Embryonic facial prominence (tissue), 1 donor: ENCODE data around the gene TAF6L.
"Not testable (repeated sequence)": the region's sequence is repeated elsewhere in the genome, so short reads cannot be mapped to it uniquely, and the experiment has no call there.

ENCODE experiments used
- DNase-seq: peaks from one replicate; pipeline ENCODE4 v3.0.0-alpha.2; 2016; ENCODE audit errors: extremely low spot score

TAF6L gene

DNA sequence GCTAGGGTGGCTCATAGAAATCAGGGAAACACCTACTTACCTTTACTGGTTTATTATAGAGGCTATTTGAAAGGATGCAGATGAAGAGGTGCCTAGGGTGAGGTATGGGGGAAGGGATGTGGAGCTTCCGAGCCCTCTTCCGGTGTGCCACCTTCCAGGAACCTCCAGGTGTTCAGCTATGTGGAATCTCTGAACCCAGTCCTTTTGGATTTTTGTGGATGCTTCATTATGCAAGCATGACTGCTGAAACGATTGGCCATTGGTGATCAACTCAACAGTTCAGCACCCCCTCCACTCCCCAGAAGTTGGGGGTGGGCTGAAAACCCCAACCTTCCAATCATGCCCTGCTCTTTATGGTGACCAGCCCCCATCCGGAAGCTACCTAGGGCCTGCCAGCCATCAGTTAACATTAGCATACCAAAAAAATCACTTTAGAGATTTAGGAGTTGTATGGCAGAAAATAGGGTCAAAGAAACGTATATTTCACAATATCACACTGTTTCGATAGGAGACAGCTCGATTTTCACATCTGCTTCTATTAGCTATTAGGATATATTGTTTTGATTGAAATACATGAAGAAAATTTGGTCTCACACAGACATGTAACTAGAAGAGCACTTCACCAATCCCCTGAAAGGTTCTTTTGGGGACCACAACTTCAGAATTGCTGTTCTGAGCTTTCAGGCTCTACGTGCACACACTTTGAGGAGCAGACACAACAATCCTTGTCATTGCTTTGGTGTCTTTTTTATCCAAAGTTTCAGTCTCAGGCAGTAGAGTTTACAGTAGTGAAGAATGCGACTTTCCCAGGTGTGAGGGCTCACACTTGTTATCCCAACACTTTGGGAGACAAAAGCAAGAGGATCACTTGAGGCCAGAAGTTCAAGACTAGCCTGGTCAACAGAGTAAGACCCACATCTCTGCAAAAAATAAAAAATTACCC is 13.1 kb upstream of the TAF6L start:
- DNase-seq: no peak

DNA sequence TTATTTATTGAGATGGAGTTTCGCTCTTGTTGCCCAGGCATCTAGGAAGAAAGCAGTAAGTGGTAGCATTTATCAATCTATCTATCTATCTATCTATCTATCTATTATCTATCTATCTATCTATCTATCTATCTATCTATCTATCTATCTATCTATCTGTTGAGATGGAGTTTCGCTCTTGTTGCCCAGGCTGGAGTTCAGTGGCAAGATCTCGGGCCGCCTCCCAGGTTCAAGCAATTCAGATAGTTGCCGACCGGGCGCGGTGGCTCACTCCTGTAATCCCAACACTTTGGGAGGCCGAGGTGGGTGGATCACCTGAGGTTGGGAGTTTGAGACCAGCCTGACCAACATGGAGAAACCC is 10.3 kb upstream of the TAF6L start:
- not testable (repeated sequence) for DNase-seq

DNA sequence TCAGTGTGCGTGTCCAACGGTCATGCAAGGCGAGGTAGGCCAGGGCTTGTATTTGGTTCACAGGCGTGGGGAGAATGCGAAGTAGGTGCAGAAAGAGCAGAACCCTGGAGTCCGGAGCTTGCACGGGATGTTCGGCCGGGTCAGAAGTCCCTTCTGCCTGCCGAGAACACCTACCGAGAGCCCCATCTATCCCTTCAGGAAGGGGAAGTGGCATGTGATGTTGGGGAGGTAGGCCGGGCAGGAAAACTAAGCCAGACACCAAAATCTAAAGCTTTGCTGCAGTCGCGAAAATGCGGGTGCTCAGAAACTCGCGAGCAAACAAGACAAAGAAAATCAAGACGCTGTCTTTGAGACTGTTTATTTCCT is 435 bp upstream of the TAF6L start:
- no peak for DNase-seq

DNA sequence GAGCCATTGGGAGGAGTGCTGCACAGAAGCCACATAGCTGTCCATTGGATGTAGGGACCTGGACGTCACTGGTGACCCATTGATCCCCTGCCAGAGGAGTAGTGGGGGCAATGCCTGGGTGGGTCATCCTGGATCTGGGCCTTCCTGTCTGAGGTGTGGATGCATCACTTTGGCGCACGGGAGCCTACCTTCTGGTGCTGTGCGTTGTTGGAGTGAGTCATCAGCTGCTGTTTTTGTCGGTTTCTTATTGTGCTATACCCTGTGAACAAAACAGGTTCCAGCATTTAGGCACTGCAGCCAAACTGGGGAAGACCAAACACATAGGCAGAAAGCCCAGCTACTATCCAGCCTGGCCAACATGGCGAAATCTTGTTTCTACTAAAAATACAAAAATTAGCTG is 3.2 kb downstream of the TAF6L start:
- DNase-seq: no peak

DNA sequence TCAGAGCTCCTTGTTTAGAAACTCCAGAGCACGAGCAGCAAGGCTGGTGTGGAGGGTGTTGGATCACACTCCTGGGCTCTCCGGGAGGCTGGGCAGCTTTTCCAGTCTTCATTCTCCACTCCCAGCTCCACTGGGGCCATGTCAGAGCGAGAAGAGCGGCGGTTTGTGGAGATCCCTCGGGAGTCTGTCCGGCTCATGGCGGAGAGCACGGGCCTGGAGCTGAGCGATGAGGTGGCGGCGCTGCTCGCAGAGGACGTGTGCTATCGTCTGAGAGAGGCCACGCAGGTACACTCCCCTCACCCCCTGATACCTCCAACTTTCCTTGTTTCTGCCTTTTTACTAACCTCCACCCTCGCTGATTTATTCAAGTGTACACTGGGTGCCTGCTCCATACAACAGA is 4.5 kb downstream of the TAF6L start:
- no peak for DNase-seq

DNA sequence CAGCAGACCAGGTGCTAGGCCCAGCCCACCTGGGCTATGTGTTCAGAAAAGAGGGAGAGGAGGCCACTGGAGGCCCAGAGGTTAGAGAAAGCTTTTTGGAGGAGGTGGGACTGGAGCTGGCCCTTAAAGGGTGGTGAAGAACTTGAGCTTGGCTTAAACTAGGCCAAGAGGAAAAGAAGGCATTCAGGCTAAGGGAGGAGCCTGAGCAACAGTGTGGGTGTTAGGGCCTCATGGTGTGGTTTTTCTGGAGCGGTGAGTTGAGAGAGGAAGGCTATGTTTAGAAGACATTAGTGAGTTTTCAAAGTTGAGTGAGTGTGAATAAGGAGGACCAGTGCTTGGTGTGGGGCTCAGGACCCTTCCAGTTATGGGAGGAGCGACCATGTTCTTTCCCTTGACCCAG is 6.2 kb downstream of the TAF6L start:
- DNase-seq: no peak

DNA sequence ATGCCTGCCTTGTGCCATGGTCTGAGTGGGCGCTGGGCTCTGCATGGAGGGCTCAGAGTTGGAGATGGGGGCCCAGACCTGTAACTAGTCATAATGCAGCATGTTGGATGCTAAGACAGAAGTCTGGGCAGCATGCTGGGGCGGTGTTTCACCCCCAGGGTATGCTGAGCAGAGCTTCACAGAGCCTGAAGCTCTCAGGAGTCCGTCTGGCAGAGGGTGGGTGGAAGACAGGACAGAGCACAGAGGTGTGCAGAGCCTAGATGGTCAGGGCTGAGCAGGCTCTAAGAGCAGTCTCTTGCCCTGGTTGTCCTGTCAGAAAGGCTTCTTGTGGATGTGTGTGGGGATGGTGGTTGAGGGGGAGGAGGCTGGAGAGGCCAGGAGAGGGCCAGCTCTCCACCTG is 7.2 kb downstream of the TAF6L start:
- DNase-seq: no peak

DNA sequence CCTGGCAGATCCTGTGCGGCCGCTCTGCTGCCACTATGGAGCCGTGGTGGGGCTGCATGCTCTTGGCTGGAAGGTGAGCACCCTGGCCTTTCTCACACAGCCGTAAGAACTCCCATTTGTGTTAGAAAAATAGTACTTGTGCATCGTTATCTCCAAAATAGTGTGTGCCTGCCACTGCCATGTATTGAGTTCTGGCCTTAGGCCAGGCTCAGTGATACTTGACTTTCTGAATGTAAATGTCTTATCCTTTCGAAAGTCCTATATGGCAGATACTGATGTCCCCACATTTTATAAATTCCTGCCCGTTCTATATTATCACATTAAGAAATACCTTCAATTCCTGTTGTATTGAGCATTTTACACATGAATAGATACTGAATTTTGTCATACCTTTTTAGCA is 11.6 kb downstream of the TAF6L start:
- DNase-seq: no peak

DNA sequence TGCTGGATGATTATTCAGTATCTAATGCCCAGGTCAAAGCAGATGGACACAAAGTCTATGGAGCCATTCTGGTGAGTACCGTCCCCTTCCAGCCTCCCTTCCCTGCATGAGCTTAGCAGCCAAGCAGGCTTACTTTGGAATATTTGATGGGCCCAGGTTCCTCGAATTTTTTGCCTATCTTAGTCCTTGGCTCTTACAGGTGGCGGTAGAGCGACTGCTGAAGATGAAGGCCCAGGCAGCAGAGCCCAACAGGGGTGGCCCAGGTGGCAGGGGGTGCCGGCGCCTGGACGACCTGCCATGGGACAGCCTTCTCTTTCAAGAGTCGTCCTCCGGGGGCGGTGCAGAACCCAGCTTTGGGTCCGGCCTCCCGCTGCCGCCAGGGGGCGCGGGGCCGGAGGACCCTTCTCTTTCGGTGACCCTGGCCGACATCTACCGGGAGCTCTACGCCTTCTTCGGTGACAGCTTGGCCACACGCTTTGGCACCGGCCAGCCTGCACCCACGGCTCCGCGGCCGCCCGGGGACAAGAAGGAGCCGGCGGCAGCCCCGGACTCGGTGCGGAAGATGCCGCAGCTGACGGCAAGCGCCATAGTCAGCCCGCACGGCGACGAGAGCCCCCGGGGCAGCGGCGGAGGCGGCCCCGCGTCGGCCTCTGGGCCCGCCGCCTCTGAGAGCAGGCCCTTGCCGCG is 15.3 kb downstream of the TAF6L start:
- peak; percentile 71 for DNase-seq

DNA sequence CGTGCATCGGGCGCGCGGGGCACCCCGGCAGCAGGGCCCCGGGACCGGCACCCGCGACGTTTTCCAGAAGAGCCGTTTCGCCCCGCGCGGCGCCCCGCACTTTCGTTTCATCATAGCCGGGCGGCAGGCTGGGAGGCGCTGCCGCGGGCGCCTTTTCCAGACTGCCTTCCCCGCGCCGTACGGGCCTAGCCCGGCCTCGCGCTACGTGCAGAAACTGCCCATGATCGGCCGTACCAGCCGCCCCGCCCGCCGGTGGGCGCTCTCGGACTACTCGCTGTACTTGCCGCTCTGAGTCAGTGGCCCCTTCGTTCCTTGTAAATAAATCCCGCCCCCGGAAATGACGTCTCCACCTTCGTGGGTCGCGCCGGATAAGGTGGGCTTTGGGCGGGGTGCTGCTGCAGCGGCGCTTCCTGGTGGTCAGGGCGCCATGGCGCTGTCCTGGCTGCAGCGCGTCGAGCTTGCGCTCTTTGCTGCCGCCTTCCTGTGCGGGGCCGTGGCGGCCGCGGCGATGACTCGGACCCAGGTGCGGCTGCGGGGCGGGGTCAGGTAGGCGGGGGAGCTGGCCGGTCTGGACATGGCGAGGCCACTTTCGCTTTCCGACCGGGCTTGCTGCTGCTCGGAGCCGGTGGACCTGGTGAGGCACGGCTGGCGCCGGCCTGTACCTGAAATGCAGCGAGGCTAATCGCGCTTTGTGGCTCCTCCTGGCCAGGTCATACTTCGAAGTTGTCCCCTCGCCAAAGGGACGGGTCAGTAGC is 16.0 kb downstream of the TAF6L start, which contains the start of gene TMEM179B:
TSS of gene TMEM179B (plus strand) at position 398 of the 755 bp plus-strand sequence. CDS start at position 428, 30 bp downstream.
- peak; percentile 97 for DNase-seq

DNA sequence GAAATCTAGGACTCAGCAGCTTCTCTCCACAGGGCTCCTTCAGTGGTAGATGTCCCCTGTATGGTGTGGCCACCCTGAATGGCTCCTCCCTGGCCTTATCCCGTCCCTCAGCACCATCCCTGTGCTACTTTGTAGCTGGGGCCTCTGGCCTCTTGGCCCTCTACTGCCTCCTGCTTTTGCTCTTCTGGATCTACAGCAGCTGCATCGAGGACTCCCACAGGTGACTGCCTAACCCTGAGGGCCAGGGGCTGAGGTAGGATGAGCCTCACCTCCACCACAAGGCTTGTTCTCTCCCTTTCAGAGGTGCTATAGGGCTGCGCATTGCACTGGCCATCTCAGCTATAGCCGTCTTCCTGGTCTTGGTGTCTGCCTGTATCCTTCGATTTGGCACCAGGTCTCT is 17.8 kb downstream of the TAF6L start:
- DNase-seq: no peak

DNA sequence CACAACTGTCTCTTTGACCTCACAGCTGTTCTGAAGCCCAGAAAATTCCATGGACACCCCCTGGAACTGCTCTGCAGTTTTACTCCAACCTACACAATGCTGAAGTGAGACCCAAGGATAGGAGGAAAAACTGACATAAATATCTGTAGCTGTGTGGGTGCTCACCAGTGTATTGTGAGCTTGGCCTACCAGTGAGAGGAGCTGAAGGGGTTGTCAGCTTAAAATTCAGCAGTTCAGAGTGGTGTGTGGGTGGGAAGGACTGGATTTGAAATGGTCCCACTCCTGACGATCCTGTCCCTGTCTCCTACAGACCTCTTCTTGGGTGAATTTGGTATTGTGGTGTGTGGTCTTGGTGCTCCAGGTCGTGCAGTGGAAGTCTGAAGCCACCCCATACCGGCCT is 18.4 kb downstream of the TAF6L start:
- no peak for DNase-seq

DNA sequence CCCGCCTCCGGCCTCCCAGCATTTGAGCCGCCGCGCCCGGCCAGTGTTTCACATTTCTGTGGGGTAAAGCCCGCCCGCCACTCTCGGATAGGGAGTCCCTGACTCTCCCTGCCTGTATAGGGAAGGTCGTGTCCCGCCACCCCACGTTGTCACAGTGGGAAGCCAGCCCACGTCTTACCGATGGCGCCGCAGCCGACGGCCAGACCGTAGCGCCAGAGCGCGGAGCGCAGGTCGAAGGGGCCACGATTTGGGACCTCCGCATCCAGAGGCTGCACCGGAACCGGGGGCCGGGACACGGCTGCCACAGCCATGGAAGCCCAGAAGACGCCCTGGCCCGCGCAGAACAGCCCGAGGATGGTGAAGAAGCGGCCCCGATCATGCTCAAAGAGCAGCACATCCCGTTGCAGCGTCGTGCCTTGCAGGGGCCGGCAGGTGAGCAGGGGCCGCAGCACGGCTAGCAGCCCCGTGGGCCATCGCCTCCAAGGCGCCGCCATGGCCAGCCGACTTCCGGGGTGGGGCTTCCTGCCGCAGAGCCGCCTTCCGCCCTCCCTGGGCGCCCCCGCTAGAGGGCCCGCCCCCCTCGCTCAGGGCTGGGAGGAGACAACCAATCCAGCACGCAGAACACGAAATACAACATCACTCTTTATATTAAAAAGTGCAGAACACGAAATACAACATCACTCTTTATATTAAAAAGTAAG is 20.5 kb downstream of the TAF6L start, which contains the start of gene TMEM223:
TSS of gene TMEM223 (minus strand) at position 506 of the 701 bp plus-strand sequence. CDS start at position 494, 12 bp downstream.
- peak; percentile 73 for DNase-seq

DNA sequence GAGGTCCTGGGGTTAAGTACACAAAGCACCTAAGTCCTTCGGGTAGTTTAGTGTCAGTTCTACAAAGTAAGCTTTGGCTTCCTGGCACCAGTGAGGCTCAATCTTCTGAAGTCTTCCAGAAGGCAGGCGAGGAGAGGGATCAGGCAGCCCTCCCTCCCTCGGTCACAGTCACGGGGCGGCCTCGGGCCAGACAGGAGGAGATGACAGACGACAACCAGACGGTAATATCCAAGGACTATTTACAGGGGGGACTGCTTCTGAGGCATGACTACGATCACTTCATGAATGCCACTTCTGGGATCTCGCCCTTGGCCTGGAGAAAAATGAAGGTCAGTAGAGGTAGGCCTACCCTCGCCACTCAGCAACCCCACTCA is 21.0 kb downstream of the TAF6L start:
- DNase-seq: no peak

DNA sequence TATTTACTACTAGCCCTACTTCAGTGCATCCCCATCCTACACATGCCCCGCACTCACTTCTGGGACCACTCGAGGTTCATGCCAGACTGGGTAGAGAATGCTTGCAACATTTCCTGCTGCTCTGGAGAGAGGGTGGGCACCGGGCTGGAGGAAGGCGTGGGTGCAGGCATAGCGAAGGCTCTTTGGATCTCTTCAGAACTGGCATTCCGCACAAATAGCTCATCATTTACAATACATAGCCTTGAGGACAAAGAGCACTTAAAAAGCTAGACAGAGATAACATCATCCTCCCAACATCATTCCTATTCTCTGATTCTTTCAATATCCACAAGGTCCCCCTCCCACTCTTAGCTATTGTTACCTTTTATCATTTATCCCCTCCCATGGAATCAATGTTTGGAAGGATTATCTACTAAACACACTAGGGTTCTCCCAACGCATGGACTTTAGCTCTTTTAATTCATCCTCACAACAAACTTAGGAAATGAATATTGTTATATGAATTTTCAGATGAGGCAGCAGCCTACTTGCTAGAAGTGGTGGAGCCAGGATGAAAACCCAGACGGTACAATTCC is 23.1 kb downstream of the TAF6L start:
- DNase-seq: no peak

DNA sequence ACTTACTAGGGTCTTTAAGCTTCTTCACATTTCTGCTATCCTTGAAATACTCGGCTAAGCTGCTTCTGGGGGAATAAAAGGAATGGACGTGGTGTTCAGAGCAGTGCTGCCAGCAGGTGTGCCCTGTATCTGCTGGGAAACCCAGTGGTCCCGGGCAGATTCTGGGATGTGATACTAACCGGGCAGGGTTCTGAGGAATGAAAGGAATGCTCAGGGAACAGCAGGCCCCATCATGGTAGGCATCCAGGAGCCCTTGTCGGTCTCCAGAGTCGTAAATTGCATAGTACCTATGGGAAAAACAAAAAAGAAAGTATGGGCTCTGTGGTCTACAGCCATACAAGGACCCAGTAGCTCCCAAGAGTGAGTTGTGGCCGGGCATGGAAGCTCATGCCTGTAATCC is 25.1 kb downstream of the TAF6L start:
- DNase-seq: no peak

DNA sequence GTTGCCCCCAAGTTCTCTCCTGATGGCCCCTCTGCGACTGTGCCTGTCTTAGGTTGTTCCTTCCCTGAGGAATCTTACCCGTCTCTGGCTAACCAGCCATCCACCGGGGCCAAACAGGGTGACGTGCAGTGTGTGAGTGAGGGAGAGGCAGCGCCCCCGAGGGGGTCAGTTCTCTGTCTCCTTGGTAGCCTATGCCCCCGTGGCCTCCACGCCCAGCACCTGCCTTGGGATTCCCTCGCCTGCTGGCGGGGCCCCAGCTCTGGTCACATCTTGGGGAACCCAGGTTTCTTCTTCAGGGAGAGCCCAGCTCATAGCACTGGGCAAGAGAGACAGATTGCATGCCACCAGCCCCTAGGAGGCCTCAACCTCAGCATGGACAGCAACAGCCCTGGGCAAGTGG is 28.3 kb downstream of the TAF6L start:
- DNase-seq: no peak

DNA sequence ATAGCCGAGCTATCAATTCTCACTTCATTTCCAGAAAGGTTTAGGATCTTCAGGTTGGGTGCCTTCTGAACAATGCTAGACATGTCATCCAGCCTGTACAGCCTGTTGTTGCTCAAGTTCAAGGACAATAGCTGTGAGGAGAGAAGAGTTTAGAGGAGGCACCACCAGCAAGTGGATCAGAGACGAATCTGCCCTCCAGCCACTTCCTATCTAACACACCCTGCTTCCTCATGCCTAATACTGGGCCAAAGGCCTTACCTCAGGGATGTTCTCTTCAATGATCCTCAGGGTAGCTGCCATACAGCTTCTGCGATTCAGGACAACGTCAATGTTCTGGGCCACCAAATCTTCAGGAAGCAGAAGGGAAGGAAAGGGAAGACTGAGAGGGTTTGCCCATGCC is 29.9 kb downstream of the TAF6L start:
- no peak for DNase-seq

DNA sequence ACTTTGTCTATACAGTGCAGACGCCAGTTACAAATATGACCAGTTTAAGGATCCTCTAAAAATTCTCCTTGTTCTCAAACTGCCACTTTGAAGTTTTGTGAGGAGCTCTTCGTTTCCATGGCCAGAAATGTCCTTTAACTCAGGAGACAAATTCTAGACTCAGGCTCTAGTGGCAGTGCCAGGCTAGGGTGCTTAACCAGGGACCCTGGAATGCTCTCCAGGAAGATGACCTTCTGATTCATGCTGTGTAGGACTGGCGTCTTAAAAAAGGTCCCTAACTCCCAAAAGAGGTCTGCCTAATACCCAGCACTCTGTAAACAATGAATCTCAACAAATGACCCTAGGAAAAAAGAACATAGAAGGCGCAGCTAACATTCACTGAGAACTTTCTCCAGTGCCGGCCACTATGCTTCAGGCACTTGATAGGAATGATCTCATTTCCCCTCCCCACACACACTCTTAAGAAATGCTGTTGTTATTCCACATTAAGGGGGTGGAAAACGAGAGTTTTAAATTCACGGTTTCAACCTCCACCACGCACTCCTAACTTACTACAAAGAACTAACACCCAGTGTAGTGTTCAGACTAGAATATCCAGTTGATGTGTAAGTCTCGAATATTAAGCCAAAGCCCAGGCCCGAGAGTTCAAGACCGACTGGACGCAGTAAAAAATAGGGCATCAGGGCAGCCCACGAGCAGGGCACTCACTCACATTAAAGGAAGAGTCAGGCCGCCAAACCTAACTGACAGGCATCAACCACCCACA is 33.3 kb downstream of the TAF6L start:
- no peak for DNase-seq

DNA sequence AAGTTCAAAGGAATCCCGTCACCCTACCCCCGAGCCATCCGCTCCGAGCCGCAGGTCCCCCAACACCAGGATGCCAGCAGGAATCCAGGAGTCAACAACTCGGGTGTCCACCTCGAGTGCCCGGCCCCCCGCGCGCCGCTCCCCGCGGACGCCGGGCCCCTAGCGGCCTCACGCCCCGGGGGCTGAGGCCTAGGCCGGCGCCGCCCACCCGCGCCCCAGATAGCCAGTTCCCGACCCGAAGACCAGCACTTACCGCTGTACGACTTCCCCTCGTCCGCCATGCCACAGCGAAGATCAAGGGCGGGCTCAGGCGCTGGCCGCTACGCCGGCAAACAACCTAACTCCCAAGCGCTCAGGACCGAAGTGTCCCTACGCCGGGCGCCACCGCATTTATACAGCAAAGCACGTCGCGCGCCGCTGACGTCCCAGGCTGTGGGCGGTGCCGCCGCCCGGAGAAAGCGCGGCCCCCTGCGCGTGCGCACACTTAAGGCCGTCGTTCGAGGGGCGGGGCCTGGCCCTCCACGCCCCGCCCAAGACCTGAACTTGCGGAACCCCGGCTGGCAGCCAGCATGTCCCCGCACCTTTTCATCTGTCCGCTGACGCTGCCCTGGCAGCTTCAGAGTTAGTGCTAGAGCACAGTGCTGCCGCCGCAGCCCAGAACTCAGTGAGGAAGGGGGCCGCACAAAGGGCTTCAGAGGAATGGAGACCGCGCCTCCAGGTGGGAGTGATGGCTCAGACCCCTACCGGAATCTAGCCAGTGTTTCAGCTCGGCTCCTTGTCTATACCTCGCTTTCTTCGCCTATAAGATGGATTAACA is 34.1 kb downstream of the TAF6L start, which contains the start of gene NXF1:
TSS of gene NXF1 (minus strand) at position 365 of the 817 bp plus-strand sequence. CDS start at position 281, 84 bp downstream.
- DNase-seq: peak; percentile 90
